HG03095 (cell line): ENCODE results near the gene HOXA2.

Source experiments
- ATAC-seq: cut with Tn5 transposase; IDR thresholded peaks from one replicate; pipeline ENCODE4 v1.9.1; 2021; ENCODE audit warnings: moderate library complexity; ENCODE audit not compliant: unreplicated experiment

HOXA2 gene

DNA sequence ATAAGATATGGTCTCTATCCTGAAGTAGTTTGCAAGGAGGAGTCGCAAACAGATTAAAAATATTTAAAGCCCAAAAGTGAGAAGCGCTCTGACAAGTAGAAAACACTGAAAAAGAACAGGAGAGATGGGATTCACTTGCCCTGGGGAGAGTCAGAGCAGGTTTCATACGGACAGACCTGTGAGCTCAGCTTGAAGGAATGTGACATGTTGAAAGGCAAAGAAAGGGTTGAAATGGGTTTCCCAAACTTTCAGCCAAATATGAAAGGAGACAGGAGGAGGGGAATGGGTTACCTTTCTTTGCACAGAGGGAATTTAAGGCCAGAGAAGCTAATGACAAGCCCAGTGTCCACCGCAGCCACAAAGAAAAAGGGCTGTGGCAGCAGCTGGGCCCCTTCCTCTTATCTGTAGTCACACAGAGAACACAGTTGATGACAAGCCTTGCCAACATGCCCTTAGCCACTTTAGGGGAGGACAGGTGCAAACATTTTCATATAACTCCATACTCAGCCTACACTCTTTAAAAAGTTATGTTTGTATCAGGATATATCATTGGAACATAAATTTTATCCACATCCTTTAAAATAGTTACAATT, 21.5 kb downstream of the HOXA2 start:
- no peak for ATAC-seq

DNA sequence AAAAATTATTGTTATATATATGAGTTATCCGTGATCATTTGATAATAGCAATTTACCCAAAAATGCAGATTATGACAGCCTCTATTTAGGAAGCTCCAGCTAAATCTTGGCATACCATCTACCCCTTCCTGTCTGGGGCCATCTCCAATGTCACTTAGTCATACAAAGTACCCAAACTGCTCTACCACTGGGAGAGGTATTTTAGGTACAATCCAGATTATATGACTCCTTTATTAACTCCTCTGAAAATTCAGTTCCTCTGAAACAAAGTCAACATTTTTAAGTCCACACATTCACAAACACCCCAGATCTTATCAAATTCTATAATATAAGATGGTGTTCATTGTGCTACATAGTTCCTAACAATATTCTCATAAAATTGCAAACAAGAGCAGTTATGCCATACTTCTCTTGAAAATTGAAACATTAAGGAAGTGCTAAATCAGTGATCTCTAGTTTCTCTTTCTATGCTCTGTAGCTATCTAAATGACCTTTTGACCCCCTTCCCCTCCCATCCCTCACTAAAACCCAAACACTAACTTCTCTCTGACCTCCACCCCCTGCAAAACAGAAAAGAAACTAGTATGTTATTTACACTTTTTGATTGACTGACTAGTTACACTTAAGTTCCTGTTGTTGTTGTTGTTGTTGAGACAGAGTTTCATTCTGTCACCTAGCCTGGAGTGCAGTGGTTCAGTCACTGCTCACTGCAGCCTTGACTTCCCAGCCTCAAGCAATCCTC, 23.1 kb downstream of the HOXA2 start:
- ATAC-seq = no peak

DNA sequence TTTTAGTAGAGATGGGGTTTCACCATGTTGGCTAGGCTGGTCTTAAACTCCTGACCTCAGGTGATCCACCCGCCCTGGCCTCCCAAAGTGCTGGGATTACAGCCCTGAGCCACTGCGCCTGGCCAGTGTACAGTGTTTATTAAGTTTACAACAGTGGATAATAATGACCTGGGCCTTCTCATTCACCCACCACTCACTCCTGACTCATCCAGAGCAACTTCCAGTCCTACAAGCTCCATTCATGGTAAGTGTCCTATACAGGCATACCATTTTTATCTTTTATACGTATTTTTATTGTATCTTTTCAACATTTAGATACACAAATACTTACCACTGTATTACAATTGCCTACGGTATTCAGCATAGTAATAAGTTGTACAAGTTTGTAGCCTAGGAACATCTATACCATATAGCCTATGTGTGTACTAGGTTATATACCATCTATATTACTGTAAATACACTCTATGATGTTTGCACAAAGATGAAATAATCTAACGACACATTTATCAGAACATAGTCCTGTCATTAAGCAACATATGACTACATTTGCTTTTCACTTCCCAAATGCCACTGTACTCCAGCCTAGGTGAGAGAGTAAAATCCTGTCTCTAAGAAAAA, 23.8 kb downstream of the HOXA2 start:
- no peak for ATAC-seq

DNA sequence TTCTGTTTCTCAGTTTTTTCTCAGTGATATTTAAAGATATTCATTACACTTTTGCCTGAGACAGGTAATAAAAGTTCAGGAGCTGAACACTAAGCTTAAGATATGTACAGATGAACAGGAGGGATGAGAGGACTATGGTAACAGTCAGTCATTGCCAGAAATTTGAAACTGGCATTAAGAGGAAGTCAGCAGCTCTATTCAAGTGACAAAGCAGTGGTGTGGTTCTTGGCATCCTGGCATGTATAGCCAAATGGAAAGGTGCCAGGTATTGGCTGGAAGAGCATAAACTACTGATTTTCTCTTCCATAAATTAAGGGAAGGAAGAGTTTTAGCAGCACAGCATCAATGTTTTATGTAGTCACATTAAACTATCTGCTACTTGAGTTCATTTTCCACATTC, 29.4 kb downstream of the HOXA2 start:
- ATAC-seq = no peak

DNA sequence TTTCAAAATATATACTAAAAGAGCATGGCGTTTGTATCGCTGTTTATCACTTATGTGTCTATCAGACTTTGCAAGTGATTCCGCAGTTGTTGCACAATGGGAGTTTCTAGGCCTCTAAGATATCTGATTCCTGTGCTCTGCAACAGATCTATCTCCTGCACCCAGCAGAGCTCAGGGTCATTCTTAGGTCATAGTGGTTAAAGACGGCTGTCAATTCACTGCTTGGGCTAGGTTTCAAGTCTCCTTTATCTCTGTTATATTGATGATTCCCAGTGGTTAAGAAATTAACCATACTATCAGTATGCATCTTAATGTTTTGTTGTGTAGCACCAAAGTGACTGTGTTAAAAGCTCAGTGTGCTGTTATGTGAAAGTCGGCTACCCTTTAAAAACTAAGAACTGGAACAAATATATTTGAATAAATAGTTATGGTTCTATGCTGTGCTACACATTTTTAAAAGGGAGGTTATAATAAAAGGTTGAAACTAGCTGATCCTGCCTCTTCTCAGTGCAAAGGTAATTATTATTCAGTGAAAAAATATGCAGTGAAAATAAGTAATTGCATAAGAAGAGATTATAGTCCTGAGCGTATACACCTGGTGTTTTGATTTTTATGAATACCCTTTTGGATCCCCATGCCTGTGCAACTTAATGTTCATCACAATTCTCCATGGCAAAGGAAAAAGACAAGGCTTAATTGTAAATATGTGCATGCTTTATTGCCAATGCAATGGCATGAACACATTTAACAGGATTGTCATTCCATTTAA, 30.7 kb downstream of the HOXA2 start:
- no peak for ATAC-seq

DNA sequence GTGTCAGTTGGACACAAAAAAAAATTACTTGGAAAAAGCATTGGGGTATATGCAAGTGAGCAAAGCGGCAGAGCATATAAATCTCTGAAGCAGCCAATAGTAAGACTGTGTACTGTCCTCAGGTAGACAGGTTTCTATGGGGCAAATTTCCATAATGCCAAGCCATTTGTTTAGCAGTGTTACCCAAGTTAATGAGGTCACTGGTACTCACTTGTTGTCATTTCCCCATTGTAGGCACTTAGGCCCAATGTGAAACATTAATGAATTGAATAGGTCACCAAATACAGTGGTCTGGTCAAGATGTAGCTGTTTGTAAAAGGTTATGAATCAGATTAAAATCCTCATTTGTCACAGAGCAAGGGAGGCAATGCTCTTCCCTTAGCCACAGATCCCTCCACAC, 34.2 kb downstream of the HOXA2 start:
- no peak for ATAC-seq

DNA sequence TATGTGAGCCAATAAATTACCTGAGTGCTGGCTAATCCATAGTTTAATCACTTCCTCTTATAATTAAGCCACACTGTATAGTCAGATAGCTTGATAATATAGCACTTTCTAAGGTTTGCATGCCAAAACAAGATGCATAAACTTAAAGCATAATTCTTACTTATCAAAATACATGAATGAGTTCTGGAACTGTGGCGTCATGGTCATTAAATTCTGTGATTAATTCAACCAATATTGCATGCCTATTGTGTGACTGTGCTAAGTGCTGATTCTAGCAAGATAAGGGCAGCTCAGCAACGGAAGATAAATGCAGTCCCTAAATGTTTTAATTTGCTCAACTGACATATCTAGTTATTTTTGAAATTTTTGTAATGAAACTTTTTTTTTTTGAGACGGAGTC, 36.3 kb downstream of the HOXA2 start:
- no peak for ATAC-seq

DNA sequence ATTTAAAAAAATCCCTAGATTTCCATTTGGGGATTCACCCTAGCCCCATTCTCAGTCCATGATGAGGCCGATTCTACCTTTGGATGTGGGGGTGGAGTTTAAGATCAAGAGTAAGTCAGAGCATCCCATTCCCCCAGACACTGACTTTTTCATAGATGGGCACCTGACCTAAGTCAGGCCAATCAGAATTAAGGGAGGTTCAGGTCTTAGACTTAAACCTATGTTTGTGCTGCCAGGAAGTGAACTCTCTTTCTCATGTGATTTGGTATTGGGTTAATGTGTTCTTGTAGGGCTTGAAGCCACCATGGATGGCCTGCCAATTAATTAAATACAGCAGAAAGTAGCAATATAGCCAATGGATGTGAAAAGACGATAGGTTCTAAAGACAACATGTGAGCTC, 36.8 kb downstream of the HOXA2 start:
- no peak for ATAC-seq

DNA sequence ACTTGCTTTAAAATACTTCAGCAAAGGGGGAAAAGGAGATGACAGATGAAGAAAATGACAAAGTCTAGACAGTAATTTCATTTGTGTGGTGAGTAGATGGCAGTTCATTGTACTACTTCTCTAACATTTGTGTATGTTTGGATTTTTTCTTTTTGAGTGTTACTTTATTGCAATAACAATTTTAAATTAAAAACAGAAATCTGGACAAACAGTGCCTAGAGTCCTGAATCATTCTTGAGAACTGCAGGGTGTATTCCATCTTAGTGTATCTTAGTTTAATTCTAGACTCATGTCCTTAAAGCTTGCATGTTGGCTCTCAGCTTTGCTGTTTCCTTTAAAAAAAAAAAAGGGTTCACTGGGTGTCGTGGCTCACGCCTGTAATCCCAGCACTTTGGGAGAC, 37.8 kb downstream of the HOXA2 start:
- no peak for ATAC-seq

DNA sequence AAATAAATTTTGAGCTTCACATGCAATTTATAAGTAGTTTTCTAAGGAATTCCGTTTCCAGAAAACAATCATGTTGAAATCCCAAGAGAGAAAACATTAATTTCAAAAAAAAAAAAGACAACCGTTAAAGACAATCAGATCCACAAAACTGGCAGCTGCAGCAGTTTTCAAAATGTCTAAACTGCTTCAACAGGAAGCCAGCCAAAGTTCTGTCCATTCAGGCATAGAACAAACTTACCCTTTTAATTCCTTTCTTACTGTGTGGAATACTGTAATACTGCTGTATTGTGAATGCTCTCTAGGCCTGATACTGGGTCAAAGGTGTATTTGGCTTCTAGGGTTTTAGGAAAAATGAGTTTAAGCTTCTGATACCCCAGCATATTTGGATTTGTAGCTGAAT, 38.3 kb downstream of the HOXA2 start:
- no peak for ATAC-seq

DNA sequence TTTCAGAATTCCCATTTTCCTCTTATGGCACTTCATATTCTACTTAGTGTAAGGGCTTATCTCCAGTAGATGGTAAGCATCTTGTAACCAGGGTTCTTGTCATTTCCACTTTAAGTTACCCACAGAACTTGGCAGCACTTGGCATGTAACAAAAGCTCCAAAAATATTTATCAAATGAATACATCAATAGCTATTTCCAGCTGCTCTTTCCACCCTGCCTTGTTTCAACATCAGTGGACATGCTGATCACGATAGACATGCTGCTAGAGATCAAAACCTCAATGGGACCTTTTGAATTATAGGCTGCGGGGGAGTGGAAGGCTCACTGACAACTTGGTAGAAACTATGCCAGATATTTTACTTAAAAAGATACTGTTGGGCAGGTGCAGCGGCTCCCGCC, 39.5 kb downstream of the HOXA2 start:
- no peak for ATAC-seq

DNA sequence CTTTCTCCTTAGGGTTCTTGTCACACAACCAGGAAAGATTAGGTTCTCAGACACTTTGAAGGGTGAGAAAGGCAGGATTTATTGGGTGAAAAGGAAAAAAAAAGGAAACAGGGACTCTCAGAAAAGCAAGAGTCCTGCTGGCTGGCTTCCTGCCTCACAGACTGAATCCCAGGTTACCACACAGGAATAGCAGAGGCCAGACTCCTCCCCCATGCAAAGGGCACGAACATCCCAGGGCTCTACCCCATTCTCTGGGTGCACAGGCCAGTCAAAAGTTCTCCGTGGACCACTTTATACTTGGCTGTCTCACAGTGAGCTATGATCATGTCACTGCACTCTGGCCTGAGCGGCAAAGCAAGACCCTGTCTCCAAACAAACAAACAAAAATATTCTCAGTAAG, 49.3 kb downstream of the HOXA2 start:
- no peak for ATAC-seq

DNA sequence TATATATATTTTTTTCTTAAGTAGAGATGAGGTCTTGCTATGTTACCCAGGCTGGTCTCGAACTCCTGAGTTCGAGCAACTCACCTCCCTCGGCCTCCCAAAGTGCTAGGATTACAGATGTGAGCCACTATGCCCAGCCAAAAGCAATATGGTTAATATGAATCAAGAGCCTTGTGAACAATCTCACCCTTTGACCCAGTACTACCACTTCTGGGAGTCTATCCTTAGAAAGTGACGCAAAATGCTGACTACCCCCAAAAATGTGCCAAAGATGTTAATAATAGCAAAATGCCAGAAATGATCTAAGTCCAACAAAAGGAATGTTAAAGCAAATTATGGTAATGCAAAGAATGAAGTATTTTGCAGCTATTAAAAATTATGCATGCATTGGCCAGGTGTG, 51.0 kb downstream of the HOXA2 start:
- ATAC-seq = no peak
